Endothelial cell of umbilical vein (primary cell): ENCODE measurements around the gene ADGRB2. TPM values are rescaled to one million over a fixed set of nuclear protein-coding genes. Genes with fewer than 3 reads are reported as not detected.

ENCODE experiments used
- BruUV-seq: library from RNA; stranded (reverse); fragments of 400-500 nt; replicated peaks from 2 replicates; lab custom pipeline; 2021; lab: Mats Ljungman, UMichigan
- CTCF ChIA-PET: fragments of 300-600, 350-600 bp; sonication (Branson Sonifier 250); formaldehyde crosslinking; loops from one replicate; lab custom pipeline; 2021; ENCODE audit warnings: antibody characterized with exemption, inconsistent platforms; lab: Charles Lee
- POLR2A ChIA-PET: fragments of 300-600, 350-600 bp; sonication (Branson Sonifier 250); formaldehyde crosslinking; loops from one replicate; lab custom pipeline; 2021; ENCODE audit warnings: antibody characterized with exemption, inconsistent platforms; lab: Charles Lee
- DNase-seq: peaks from one replicate; pipeline ENCODE4 v3.0.0-alpha.2; 2011; ENCODE audit warnings: low read depth, low spot score
- FAIRE-seq: peaks from 2 replicates; lab custom pipeline; 2011; peaks lifted over from hg19 to GRCh38; lab: Jason Lieb, UNC
- H2AFZ ChIP-seq: 2 replicates; pipeline ENCODE4 v1.6.0; 2012; ENCODE audit warnings: low read depth, low read length, control low read depth, inconsistent platforms
- H3K27ac ChIP-seq: 2 replicates; pipeline ENCODE4 v1.5.1; 2011; ENCODE audit warnings: low read depth, mild to moderate bottlenecking, control low read depth, low read length, moderate library complexity; ENCODE audit not compliant: insufficient read depth
- H3K27me3 ChIP-seq, 2 experiments: 2 replicates each; pipeline versions ENCODE4 v1.6.0 to v1.6.1; 2011; ENCODE audit warnings: low read length in 2 of 2, mixed read lengths in 1 of 2; ENCODE audit not compliant: control insufficient read depth in 2 of 2, insufficient read depth in 2 of 2
- H3K36me3 ChIP-seq, 2 experiments: 2 replicates in 1 of 2; 3 replicates in 1 of 2; pipeline ENCODE4 v1.5.1; 2011; ENCODE audit warnings: low read length in 2 of 2, mild to moderate bottlenecking in 1 of 2, moderate library complexity in 1 of 2; ENCODE audit not compliant: control insufficient read depth in 2 of 2, insufficient read depth in 2 of 2; ENCODE audit errors: extremely low read depth in 1 of 2
- H3K4me1 ChIP-seq: 3 replicates; pipeline ENCODE4 v1.5.1; 2011; ENCODE audit warnings: mild to moderate bottlenecking, low read length; ENCODE audit not compliant: control insufficient read depth, insufficient read depth; ENCODE audit errors: extremely low read depth
- H3K4me2 ChIP-seq: 2 replicates; pipeline ENCODE4 v1.6.1; 2011; ENCODE audit warnings: low read length, control low read depth, mixed read lengths; ENCODE audit not compliant: insufficient read depth
- H3K4me3 ChIP-seq, 3 experiments: fragments of 200-600 bp in 1 of 3; sonication (generic), shearing (Covaris generic) in 1 of 3; replicated peaks in 1 of 3; 2 replicates each; pipeline ENCODE4 v1.5.1; 2011 to 2016; ENCODE audit warnings: control low read depth in 3 of 3, low read length in 3 of 3, mild to moderate bottlenecking in 2 of 3, inconsistent platforms in 1 of 3, low read depth in 1 of 3, moderate library complexity in 1 of 3; ENCODE audit not compliant: insufficient read depth in 1 of 3
- H3K79me2 ChIP-seq: 2 replicates; pipeline ENCODE4 v1.6.0; 2012; ENCODE audit warnings: low read length, inconsistent platforms; ENCODE audit not compliant: control insufficient read depth, insufficient read depth
- H3K9ac ChIP-seq: replicated peaks from 2 replicates; pipeline ENCODE3; 2011; ENCODE audit warnings: low read length, control low read depth; ENCODE audit not compliant: insufficient read depth; ENCODE audit errors: extremely low read depth
- H3K9me1 ChIP-seq: replicated peaks from 3 replicates; pipeline ENCODE4 v1.6.0; 2011; ENCODE audit warnings: mild to moderate bottlenecking, low read length; ENCODE audit not compliant: control insufficient read depth, insufficient read depth; ENCODE audit errors: extremely low read depth
- H3K9me3 ChIP-seq: replicated peaks from 2 replicates; pipeline ENCODE4 v1.5.1; 2012; ENCODE audit warnings: low read length, inconsistent platforms; ENCODE audit not compliant: control insufficient read depth, insufficient read depth
- H4K20me1 ChIP-seq: replicated peaks from 2 replicates; pipeline ENCODE3; 2011; ENCODE audit warnings: mild to moderate bottlenecking, low read length; ENCODE audit not compliant: control insufficient read depth, insufficient read depth; ENCODE audit errors: extremely low read depth
- EZH2 ChIP-seq: IDR thresholded peaks from 2 replicates; pipeline ENCODE4 v1.6.1; 2012; ENCODE audit warnings: borderline replicate concordance, low read depth, mild to moderate bottlenecking, moderate library complexity, low read length, inconsistent platforms; ENCODE audit not compliant: severe bottlenecking
- FOS ChIP-seq: IDR thresholded peaks from 2 replicates; pipeline ENCODE4 v1.6.1; 2011; ENCODE audit warnings: mild to moderate bottlenecking, low read length, moderate library complexity, borderline replicate concordance; ENCODE audit not compliant: insufficient read depth
- GATA2 ChIP-seq: IDR thresholded peaks from 2 replicates; pipeline ENCODE4 v1.7.0; 2011; ENCODE audit warnings: low read depth, mild to moderate bottlenecking, moderate library complexity, mixed read lengths, low read length; ENCODE audit not compliant: insufficient read length, insufficient read depth
- JUN ChIP-seq: IDR thresholded peaks from 2 replicates; pipeline ENCODE4 v1.6.1; 2011; ENCODE audit warnings: borderline replicate concordance, low read depth; ENCODE audit not compliant: insufficient read length, insufficient read depth
- MYC ChIP-seq: IDR thresholded peaks from one replicate; pipeline ENCODE4 v1.6.1; 2011; ENCODE audit warnings: mild to moderate bottlenecking, low read depth, low read length
- POLR2A ChIP-seq: IDR thresholded peaks from 2 replicates; pipeline ENCODE4 v1.6.1; 2012; ENCODE audit warnings: low read depth, mild to moderate bottlenecking, control low read depth, low read length
- POLR2AphosphoS5 ChIP-seq: IDR thresholded peaks from 2 replicates; pipeline ENCODE4 v1.6.1; 2012; ENCODE audit warnings: low read depth, mild to moderate bottlenecking, control low read depth, low read length, moderate library complexity; ENCODE audit not compliant: insufficient read depth
- dilution Hi-C: fragments of 300-500 bp; cut with MboI; formaldehyde crosslinking; loops from one replicate; pipeline ENCODE4 v1.15.0; 2019; ENCODE audit warnings: low sequenced_read_pairs; ENCODE audit not compliant: extremely low pct_ligation_motif_present
- intact Hi-C: fragments of 100-400 bp; cut with micrococcal nuclease; formaldehyde crosslinking; loops from one replicate; pipeline ENCODE4 v1.10.0; 2022
- polyA plus RNA-seq, 4 experiments: library from polyadenylated mRNA; depleted of rRNA in 3 of 4; stranded (reverse) in 3 of 4; unstranded in 1 of 4; fragments of >200 nt; gene quantifications; 2 replicates each; pipeline versions ENCODE4 v1.2.1 to v1.2.3, GENCODE V29; 2011 to 2012; ENCODE audit warnings: missing spikeins in 1 of 4
- total RNA-seq: library from RNA; stranded (reverse); gene quantifications from 2 replicates; pipeline ENCODE4 v1.2.3, GENCODE V29; 2021
- TF ChIP-seq, protein P1 (sequence below), 2 donors: IDR thresholded peaks; 1 replicate in 1 of 2; 2 replicates in 1 of 2; pipeline ENCODE4 v1.5.1; 2011; ENCODE audit warnings: low read length in 2 of 2, mild to moderate bottlenecking in 2 of 2, moderate library complexity in 2 of 2, control low read depth in 1 of 2, inconsistent platforms in 1 of 2, low read depth in 1 of 2; ENCODE audit not compliant: insufficient read depth in 1 of 2; ENCODE audit errors: extremely low read depth in 1 of 2
- TF ChIP-seq, protein P2 (sequence below): IDR thresholded peaks from 2 replicates; pipeline ENCODE4 v1.6.1; 2011; ENCODE audit not compliant: insufficient read depth, insufficient read length

ADGRB2 gene
- total and polyA plus RNA-seq, 2 donors (not counting 3 experiments of a cell fraction or from before 2014, with no cell fraction given), result 1.3 to 1.5 TPM

DNA sequence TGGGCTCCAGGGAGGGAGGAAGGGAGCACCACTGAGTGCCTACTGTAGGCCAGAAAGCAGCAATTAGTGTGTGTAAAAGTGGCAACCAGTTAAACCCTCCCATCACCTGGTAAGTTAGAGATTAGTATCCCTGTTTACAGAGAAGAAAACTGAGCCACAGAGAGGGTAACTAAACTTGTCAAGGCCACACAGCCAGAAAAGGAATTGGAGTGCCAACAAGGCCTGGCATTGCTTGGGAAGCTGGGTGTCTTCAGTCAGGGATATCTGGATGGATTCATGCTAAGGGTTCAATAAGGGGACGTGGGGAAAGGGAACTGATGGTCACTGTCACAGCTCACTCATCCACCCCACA is 23.6 kb upstream of the ADGRB2 start:
- Histone ChIP-seq H3K27ac (no peak overlapping the region), H3K79me2 (no peaks in the 10 kb centered on the region), H3K36me3 (no peaks in the 10 kb centered on the region), H3K9ac (no peak overlapping the region), H3K9me3 (no peaks in the 10 kb centered on the region), H4K20me1 (no peaks in the 10 kb centered on the region), H3K9me1 (no peaks in the 10 kb centered on the region), H3K4me2 (peak overlapping the region; percentile 70), H3K4me3 (no peak overlapping the region), H2AFZ (no peak overlapping the region), H3K4me1 (peaks cover 4% of the 10 kb centered on the region), H3K27me3 (no peaks in the 10 kb centered on the region)
- POLR2A ChIA-PET, result no interaction called here
- DNase-seq (no peak), FAIRE-seq (no peak)
- TF ChIP-seq, protein P1, sequence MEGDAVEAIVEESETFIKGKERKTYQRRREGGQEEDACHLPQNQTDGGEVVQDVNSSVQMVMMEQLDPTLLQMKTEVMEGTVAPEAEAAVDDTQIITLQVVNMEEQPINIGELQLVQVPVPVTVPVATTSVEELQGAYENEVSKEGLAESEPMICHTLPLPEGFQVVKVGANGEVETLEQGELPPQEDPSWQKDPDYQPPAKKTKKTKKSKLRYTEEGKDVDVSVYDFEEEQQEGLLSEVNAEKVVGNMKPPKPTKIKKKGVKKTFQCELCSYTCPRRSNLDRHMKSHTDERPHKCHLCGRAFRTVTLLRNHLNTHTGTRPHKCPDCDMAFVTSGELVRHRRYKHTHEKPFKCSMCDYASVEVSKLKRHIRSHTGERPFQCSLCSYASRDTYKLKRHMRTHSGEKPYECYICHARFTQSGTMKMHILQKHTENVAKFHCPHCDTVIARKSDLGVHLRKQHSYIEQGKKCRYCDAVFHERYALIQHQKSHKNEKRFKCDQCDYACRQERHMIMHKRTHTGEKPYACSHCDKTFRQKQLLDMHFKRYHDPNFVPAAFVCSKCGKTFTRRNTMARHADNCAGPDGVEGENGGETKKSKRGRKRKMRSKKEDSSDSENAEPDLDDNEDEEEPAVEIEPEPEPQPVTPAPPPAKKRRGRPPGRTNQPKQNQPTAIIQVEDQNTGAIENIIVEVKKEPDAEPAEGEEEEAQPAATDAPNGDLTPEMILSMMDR (IDR thresholded peaks at IDR 0.05; ENCODE audit: extremely low read depth in 1 of 2, insufficient read depth in 1 of 2, low read depth in 1 of 2, low read length in 2 of 2), result no peak
- TF ChIP-seq EZH2, result no peak
- no peak for TF ChIP-seq GATA2
- no peak for TF ChIP-seq FOS
- TF ChIP-seq JUN, result no peak
- TF ChIP-seq POLR2AphosphoS5, result no peak
- no peak for TF ChIP-seq POLR2A
- TF ChIP-seq MYC, result no peak
- TF ChIP-seq, protein P2, sequence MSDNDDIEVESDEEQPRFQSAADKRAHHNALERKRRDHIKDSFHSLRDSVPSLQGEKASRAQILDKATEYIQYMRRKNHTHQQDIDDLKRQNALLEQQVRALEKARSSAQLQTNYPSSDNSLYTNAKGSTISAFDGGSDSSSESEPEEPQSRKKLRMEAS, result no peak
- CTCF ChIA-PET, result interaction anchor here (1.8 to 2.4 kb wide), 8 partner anchors 9 to 191 kb away, joined by 9 to 102 read pairs (median 12); partner anchors contain the start of genes ADGRB2 and PEF1
- dilution Hi-C loops (no loop called here), intact Hi-C loops (loop anchor here (1.0 to 10.0 kb wide), 5 partner anchors 25 to 605 kb away; no protein-coding TSS in a partner anchor)
- no TSS peak for BruUV-seq
